GM21381 (cell line): ENCODE measurements around the gene TNIP3.

Source experiments
- ATAC-seq: cut with Tn5 transposase; IDR thresholded peaks from one replicate; pipeline ENCODE4 v1.9.1; 2021; ENCODE audit warnings: mild to moderate bottlenecking, moderate library complexity; ENCODE audit not compliant: unreplicated experiment

Gene TNIP3

DNA sequence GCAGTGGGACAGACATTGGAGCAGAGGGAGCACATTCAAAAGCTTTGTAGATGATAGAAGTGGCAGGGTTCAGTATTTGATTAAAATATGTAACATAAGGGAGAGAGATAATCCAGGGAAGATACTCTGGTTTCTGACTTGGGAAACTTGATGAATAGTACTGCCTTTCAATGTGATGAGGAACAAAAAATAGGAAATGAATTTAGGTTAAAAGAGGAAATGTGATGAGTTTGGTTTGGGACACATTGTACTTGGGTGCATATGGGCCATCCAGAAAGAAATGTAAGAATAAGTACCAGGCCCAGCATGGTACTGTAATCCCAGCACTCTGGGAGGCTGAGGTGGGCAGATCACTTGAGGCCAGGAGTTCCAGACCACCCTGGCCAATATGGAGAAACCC, 70.9 kb downstream of the TNIP3 start:
- no peak for ATAC-seq

DNA sequence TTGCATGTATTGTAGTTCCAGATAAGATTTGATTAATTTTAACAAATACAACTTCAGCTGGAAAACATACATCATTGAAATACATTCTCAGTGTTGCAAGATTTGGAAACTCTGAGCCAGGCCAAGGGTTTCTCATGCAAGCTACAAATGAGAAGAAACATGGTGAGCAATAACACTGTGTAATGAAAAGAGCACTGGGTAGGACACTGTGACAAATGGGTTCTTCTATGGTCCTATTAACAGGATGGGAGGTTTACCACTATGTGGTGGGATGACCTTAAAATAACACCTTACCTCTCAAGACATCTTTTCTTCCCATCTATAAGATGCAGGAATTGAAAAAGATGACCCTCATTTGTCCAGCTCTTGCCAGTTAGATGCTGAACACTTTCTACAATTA, 72.2 kb downstream of the TNIP3 start:
- no peak for ATAC-seq

GRCh38 chr4:121088867-121089266, 75.3 kb downstream of the TNIP3 start:
- ATAC-seq: no peak
